GM19099 (cell line): ENCODE data around the gene ENAH.

Source experiments
- POLR2A ChIP-seq: IDR thresholded peaks from 3 replicates; pipeline ENCODE4 v1.6.1; 2011; ENCODE audit warnings: low read depth; ENCODE audit not compliant: insufficient read length; ENCODE audit errors: extremely low read depth

The ENAH gene

GRCh38 chr1:225522588-225523262, 130.2 kb downstream of the ENAH start:
- TF ChIP-seq POLR2A = no peak

GRCh38 chr1:225520587-225521227, 132.2 kb downstream of the ENAH start:
- no peak for TF ChIP-seq POLR2A

GRCh38 chr1:225519166-225519863, 133.6 kb downstream of the ENAH start:
- no peak for TF ChIP-seq POLR2A

- no peak for TF ChIP-seq POLR2A
Observed at GRCh38 chr1:225517697-225518096, 135.2 kb downstream of the ENAH start.

- TF ChIP-seq POLR2A = no peak
Observed at GRCh38 chr1:225517221-225517620, 135.7 kb downstream of the ENAH start.

- TF ChIP-seq POLR2A = no peak
Observed at GRCh38 chr1:225514671-225515081, 138.2 kb downstream of the ENAH start.

GRCh38 chr1:225511828-225512381, 141.0 kb downstream of the ENAH start:
- no peak for TF ChIP-seq POLR2A

GRCh38 chr1:225509770-225510169, 143.2 kb downstream of the ENAH start:
- no peak for TF ChIP-seq POLR2A

- no peak for TF ChIP-seq POLR2A
Observed at GRCh38 chr1:225509376-225509707, 143.6 kb downstream of the ENAH start.

GRCh38 chr1:225508538-225509375, 144.2 kb downstream of the ENAH start:
- no peak for TF ChIP-seq POLR2A

- no peak for TF ChIP-seq POLR2A
Observed at GRCh38 chr1:225506727-225507126, 146.2 kb downstream of the ENAH start.

- TF ChIP-seq POLR2A = no peak
Observed at GRCh38 chr1:225504776-225505175, 148.1 kb downstream of the ENAH start.

GRCh38 chr1:225500624-225501192, 152.2 kb downstream of the ENAH start:
- TF ChIP-seq POLR2A = no peak

GRCh38 chr1:225498549-225499136, 154.3 kb downstream of the ENAH start:
- TF ChIP-seq POLR2A = no peak
